ENCODE results near the gene PRDM16. TPM values are rescaled to one million over a fixed set of nuclear protein-coding genes. Genes with fewer than 3 reads are reported as not detected.

PRDM16 gene
- total RNA-seq, 1 experiment from 2014 or later, result 0.17 TPM

GRCh38 chr1:3463408-3463863, 394.4 kb downstream of the PRDM16 start:
- H3K4me3 Mint-ChIP-seq, result no peak overlapping the region
- no peak overlapping the region for H3K23ac ChIP-seq (ENCODE audit: insufficient read length, low read depth, low read length)
- no CpG with 5 or more reads among the region's 20 CpGs for WGBS (ENCODE audit: extremely low coverage, insufficient read length, low lambda C conversion rate)
- no peak overlapping the region for H3T11ph ChIP-seq (ENCODE audit: low read length)
- H3K36me3 Mint-ChIP-seq (ENCODE audit: insufficient read depth in 1 of 3, low read depth in 3 of 3), result peaks cover 0 to 27% (median 12%) of the 10 kb centered on the region in 3 experiments; a peak in 4 of 7 replicates
- H3K27me3 ChIP-seq (ENCODE audit: insufficient read depth, low read length), result no peaks in the 10 kb centered on the region
- H3K4me1 ChIP-seq (ENCODE audit: insufficient read depth, low read length), result no peaks in the 10 kb centered on the region
- no peak overlapping the region for H3K9ac ChIP-seq (ENCODE audit: extremely low read depth, insufficient read length, low read length)
- no peak overlapping the region for H2BK12ac ChIP-seq (ENCODE audit: insufficient read length, low read depth, low read length)
- H3K23me2 ChIP-seq (ENCODE audit: insufficient read length, low read depth, low read length, poor library complexity, severe bottlenecking), result no peaks in the 10 kb centered on the region
- H3K79me2 ChIP-seq (ENCODE audit: insufficient read depth, low read length), result no peaks in the 10 kb centered on the region
- no peak overlapping the region for H3K56ac ChIP-seq (ENCODE audit: insufficient read length, low read depth, low read length)
- no peak overlapping the region for H2AK5ac ChIP-seq (ENCODE audit: insufficient read length, low read length)
- H3K27me3 Mint-ChIP-seq (ENCODE audit: low read depth), result no peaks in the 10 kb centered on the region
- peaks cover 9 to 18% of the 10 kb centered on the region in 2 experiments for H3K4me1 Mint-ChIP-seq
- H3K4ac ChIP-seq (ENCODE audit: low read depth, low read length), result no peak overlapping the region
- H2BK5ac ChIP-seq (ENCODE audit: insufficient read length, low read length), result no peak overlapping the region
- no peak overlapping the region for H2BK120ac ChIP-seq (ENCODE audit: low read depth, low read length, poor library complexity, severe bottlenecking)
- no peak overlapping the region for H3K27ac ChIP-seq (ENCODE audit: insufficient read length, low read depth, low read length)
- no peak overlapping the region for H3K14ac ChIP-seq (ENCODE audit: insufficient read depth, low read length)
- no peak overlapping the region for H2AFZ ChIP-seq (ENCODE audit: low read length)
- no peak overlapping the region for H3K27ac Mint-ChIP-seq
- no peak overlapping the region for H2BK15ac ChIP-seq (ENCODE audit: low read depth, low read length)
- no peaks in the 10 kb centered on the region for H3K9me3 Mint-ChIP-seq
- peaks cover 2% of the 10 kb centered on the region for H4K20me1 ChIP-seq (ENCODE audit: control insufficient read depth, insufficient read depth, insufficient read length)
- H2BK20ac ChIP-seq (ENCODE audit: low read depth, low read length, poor library complexity, severe bottlenecking), result no peak overlapping the region
- no peak overlapping the region for H4K8ac ChIP-seq (replicated peaks; ENCODE audit: insufficient read length, low read depth, low read length)
- H3K79me1 ChIP-seq (ENCODE audit: insufficient read depth, low read depth, low read length, poor library complexity, severe bottlenecking), result no peaks in the 10 kb centered on the region
- no peak overlapping the region for H4K91ac ChIP-seq (ENCODE audit: insufficient read length, low read depth, low read length)
- TF ChIP-seq CTCF (conservative IDR thresholded peaks at IDR 0.05), result no peak
- H4K5ac ChIP-seq (ENCODE audit: insufficient read length, low read depth, low read length), result no peak overlapping the region
- H3K18ac ChIP-seq (ENCODE audit: insufficient read length, low read depth, low read length), result no peak overlapping the region
- no peak overlapping the region for H3K4me2 ChIP-seq (ENCODE audit: insufficient read depth, insufficient read length, low read length)
- no peaks in the 10 kb centered on the region for H3K9me3 ChIP-seq (ENCODE audit: control insufficient read depth, low read depth, low read length)
- no peak for DNase-seq

Data from H9 (cell line).